Neural cell (in vitro differentiated cells): ENCODE results near the gene CABS1. TPM values are rescaled to one million over a fixed set of nuclear protein-coding genes. Genes with fewer than 3 reads are reported as not detected.

Source experiments
- H2AFZ ChIP-seq: fragments of 200-600, 300-800 bp; sonication (generic), shearing (Covaris generic); 2 replicates; pipeline ENCODE4 v1.6.0; 2014; ENCODE audit warnings: low read depth, mild to moderate bottlenecking, antibody characterized with exemption, low read length, moderate library complexity
- H3F3A ChIP-seq: fragments of 200-600 bp; shearing (Covaris generic); 2 replicates; pipeline ENCODE4 v1.6.1; 2016; ENCODE audit warnings: mild to moderate bottlenecking, moderate library complexity, mixed read lengths, antibody characterized with exemption, low read length; ENCODE audit not compliant: insufficient read depth, poor library complexity, severe bottlenecking
- H3K27ac ChIP-seq: fragments of 200-600, 300-800 bp; sonication (generic), shearing (Covaris generic); 2 replicates; pipeline ENCODE4 v1.5.1; 2014; ENCODE audit warnings: mild to moderate bottlenecking, low read length, moderate library complexity
- H3K27me3 ChIP-seq: fragments of 300-800, 200-600 bp; sonication (generic), shearing (Covaris generic); 2 replicates; pipeline ENCODE4 v1.6.0; 2014; ENCODE audit warnings: mild to moderate bottlenecking, low read depth, low read length, moderate library complexity; ENCODE audit not compliant: insufficient read depth
- H3K36me3 ChIP-seq: fragments of 300-800, 200-600 bp; sonication (generic), shearing (Covaris generic); 2 replicates; pipeline ENCODE4 v1.5.1; 2014; ENCODE audit warnings: mild to moderate bottlenecking, antibody characterized with exemption, low read length, moderate library complexity; ENCODE audit not compliant: insufficient read depth
- H3K4me2 ChIP-seq: fragments of 300-800, 200-600 bp; sonication (generic), shearing (Covaris generic); 2 replicates; pipeline ENCODE4 v1.6.0; 2014; ENCODE audit warnings: mild to moderate bottlenecking, low read length
- H3K4me3 ChIP-seq: fragments of 300-800, 200-600 bp; sonication (generic), shearing (Covaris generic); 2 replicates; pipeline ENCODE4 v1.5.1; 2014; ENCODE audit warnings: mild to moderate bottlenecking, low read length, moderate library complexity
- H3K79me2 ChIP-seq: fragments of 200-600 bp; shearing (Covaris generic); replicated peaks from 2 replicates; pipeline ENCODE4 v1.6.0; 2014; ENCODE audit warnings: mild to moderate bottlenecking, low read length, moderate library complexity; ENCODE audit not compliant: insufficient read depth
- H3K9ac ChIP-seq: fragments of 300-800, 200-600 bp; sonication (generic), shearing (Covaris generic); 2 replicates; pipeline ENCODE4 v1.6.1; 2016; ENCODE audit warnings: mild to moderate bottlenecking, low read length, mixed read lengths
- H3K9me2 ChIP-seq: fragments of 200-600 bp; shearing (Covaris generic); 2 replicates; pipeline ENCODE4 v1.6.1; 2016; ENCODE audit warnings: mild to moderate bottlenecking, low read length, mixed read lengths; ENCODE audit not compliant: insufficient read depth
- H3K9me3 ChIP-seq: fragments of 200-600, 300-800 bp; sonication (generic), shearing (Covaris generic); 2 replicates; pipeline ENCODE4 v1.6.1; 2016; ENCODE audit warnings: mild to moderate bottlenecking, mixed run types, low read length, moderate library complexity, mixed read lengths
- H4K20me1 ChIP-seq: fragments of 200-600 bp; shearing (Covaris generic); 2 replicates; pipeline ENCODE4 v1.6.1; 2016; ENCODE audit warnings: mild to moderate bottlenecking, mixed run types; ENCODE audit not compliant: insufficient read depth
- CTCF ChIP-seq: fragments of 450-650 bp; IDR thresholded peaks from 2 replicates; pipeline ENCODE4 v1.5.1; 2014; ENCODE audit warnings: antibody characterized with exemption, mild to moderate bottlenecking, moderate library complexity; ENCODE audit not compliant: poor library complexity, severe bottlenecking
- EP300 ChIP-seq: fragments of 450-650 bp; conservative IDR thresholded peaks from 2 replicates; pipeline ENCODE4 v1.6.1; 2014; ENCODE audit warnings: antibody characterized with exemption, mild to moderate bottlenecking, moderate library complexity; ENCODE audit not compliant: poor library complexity, severe bottlenecking
- EZH2 ChIP-seq: fragments of 200-600, 300-800 bp; shearing (Covaris generic), sonication (generic); IDR thresholded peaks from 2 replicates; pipeline ENCODE4 v1.6.1; 2014; ENCODE audit warnings: antibody characterized with exemption, low read length, borderline replicate concordance, mild to moderate bottlenecking; ENCODE audit not compliant: insufficient read depth, poor library complexity, severe bottlenecking
- MXI1 ChIP-seq: fragments of 450-650 bp; conservative IDR thresholded peaks from 2 replicates; pipeline ENCODE4 v1.6.1; 2014; ENCODE audit warnings: antibody characterized with exemption, mild to moderate bottlenecking; ENCODE audit not compliant: poor library complexity, severe bottlenecking
- POLR2AphosphoS5 ChIP-seq: IDR thresholded peaks from 2 replicates; pipeline ENCODE4 v1.6.1; 2012
- RAD21 ChIP-seq: fragments of 450-650 bp; conservative IDR thresholded peaks from 2 replicates; pipeline ENCODE4 v1.6.1; 2014; ENCODE audit warnings: antibody characterized with exemption, mild to moderate bottlenecking, moderate library complexity
- SMC3 ChIP-seq: fragments of 450-650 bp; conservative IDR thresholded peaks from 2 replicates; pipeline ENCODE4 v1.6.1; 2014; ENCODE audit warnings: antibody characterized with exemption, mild to moderate bottlenecking, moderate library complexity; ENCODE audit not compliant: poor library complexity
- TAF1 ChIP-seq: IDR thresholded peaks from 2 replicates; pipeline ENCODE4 v1.6.1; 2012; ENCODE audit warnings: low read depth
- polyA plus RNA-seq: library from polyadenylated mRNA; depleted of rRNA; stranded (reverse); fragments of >200 nt; gene quantifications from 2 replicates; pipeline ENCODE4 v1.2.3, GENCODE V29; 2014
- TF ChIP-seq, protein P1 (sequence below): IDR thresholded peaks from 2 replicates; pipeline ENCODE4 v1.6.1; 2012; ENCODE audit warnings: borderline replicate concordance

CABS1 gene
- polyA plus RNA-seq, 1 donor from 2014 or later = not detected

DNA sequence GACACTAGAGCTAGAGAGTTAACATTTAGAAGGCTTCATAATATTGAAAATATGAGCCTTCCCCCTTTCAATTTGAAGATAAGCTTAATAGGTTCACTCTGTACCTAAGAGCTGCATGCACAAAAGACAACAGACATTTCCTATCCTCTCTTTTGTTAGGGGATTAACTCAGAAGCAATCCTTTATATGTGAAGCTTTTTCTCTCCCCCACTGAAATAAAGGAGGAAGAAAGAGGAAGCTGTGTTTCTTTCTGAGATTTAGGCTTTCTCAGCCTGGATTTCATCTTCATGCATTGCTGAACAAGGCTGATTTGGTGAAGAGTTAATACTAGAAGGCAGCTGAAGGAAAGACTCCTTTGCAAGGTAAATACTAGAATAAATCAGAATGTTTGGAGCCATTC, 21.0 kb upstream of the CABS1 start:
- Histone ChIP-seq H3F3A (no peaks in the 10 kb centered on the region), H3K27ac (no peak overlapping the region), H3K9me2 (no peaks in the 10 kb centered on the region), H3K9me3 (no peaks in the 10 kb centered on the region), H3K4me2 (no peak overlapping the region), H3K27me3 (no peaks in the 10 kb centered on the region), H2AFZ (no peak overlapping the region), H3K9ac (no peak overlapping the region), H3K36me3 (no peaks in the 10 kb centered on the region), H4K20me1 (no peaks in the 10 kb centered on the region), H3K79me2 (no peaks in the 10 kb centered on the region), H3K4me3 (no peak overlapping the region)
- no peak for TF ChIP-seq MXI1
- TF ChIP-seq TAF1 = no peak
- no peak for TF ChIP-seq POLR2AphosphoS5
- no peak for TF ChIP-seq CTCF
- no peak for TF ChIP-seq EZH2
- TF ChIP-seq, protein P1, sequence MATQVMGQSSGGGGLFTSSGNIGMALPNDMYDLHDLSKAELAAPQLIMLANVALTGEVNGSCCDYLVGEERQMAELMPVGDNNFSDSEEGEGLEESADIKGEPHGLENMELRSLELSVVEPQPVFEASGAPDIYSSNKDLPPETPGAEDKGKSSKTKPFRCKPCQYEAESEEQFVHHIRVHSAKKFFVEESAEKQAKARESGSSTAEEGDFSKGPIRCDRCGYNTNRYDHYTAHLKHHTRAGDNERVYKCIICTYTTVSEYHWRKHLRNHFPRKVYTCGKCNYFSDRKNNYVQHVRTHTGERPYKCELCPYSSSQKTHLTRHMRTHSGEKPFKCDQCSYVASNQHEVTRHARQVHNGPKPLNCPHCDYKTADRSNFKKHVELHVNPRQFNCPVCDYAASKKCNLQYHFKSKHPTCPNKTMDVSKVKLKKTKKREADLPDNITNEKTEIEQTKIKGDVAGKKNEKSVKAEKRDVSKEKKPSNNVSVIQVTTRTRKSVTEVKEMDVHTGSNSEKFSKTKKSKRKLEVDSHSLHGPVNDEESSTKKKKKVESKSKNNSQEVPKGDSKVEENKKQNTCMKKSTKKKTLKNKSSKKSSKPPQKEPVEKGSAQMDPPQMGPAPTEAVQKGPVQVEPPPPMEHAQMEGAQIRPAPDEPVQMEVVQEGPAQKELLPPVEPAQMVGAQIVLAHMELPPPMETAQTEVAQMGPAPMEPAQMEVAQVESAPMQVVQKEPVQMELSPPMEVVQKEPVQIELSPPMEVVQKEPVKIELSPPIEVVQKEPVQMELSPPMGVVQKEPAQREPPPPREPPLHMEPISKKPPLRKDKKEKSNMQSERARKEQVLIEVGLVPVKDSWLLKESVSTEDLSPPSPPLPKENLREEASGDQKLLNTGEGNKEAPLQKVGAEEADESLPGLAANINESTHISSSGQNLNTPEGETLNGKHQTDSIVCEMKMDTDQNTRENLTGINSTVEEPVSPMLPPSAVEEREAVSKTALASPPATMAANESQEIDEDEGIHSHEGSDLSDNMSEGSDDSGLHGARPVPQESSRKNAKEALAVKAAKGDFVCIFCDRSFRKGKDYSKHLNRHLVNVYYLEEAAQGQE = no peak
- no peak for TF ChIP-seq SMC3
- no peak for TF ChIP-seq RAD21

- Histone ChIP-seq H3K27me3 (no peaks in the 10 kb centered on the region), H3K9ac (no peak overlapping the region), H3F3A (no peaks in the 10 kb centered on the region), H3K27ac (no peak overlapping the region), H3K4me3 (no peak overlapping the region), H3K4me2 (no peak overlapping the region), H3K9me3 (no peaks in the 10 kb centered on the region), H4K20me1 (no peaks in the 10 kb centered on the region), H3K9me2 (no peaks in the 10 kb centered on the region), H2AFZ (no peak overlapping the region), H3K36me3 (no peaks in the 10 kb centered on the region), H3K79me2 (no peaks in the 10 kb centered on the region)
- no peak for TF ChIP-seq POLR2AphosphoS5
- TF ChIP-seq CTCF = no peak
- TF ChIP-seq EP300 = no peak
- no peak for TF ChIP-seq SMC3
- TF ChIP-seq RAD21 = no peak
- no peak for TF ChIP-seq TAF1
These were observed 18.9 kb upstream of the CABS1 start for GRCh38 chr4:70315928-70316327.
